GM21447 (cell line): ENCODE measurements around the gene LRRC38.
"Not testable (repeated sequence)": the region's sequence is repeated elsewhere in the genome, so short reads cannot be mapped to it uniquely, and the experiment has no call there.

ENCODE experiments used
- ATAC-seq: cut with Tn5 transposase; IDR thresholded peaks from one replicate; pipeline ENCODE4 v1.9.1; 2021; ENCODE audit not compliant: unreplicated experiment

LRRC38 gene

GRCh38 chr1:13513895-13514546 is at the start of gene LRRC38:
Gene LRRC38 (minus strand): TSS chr1:13514003. CDS start chr1:13513593, 410 bp downstream.
- ATAC-seq: no peak

DNA sequence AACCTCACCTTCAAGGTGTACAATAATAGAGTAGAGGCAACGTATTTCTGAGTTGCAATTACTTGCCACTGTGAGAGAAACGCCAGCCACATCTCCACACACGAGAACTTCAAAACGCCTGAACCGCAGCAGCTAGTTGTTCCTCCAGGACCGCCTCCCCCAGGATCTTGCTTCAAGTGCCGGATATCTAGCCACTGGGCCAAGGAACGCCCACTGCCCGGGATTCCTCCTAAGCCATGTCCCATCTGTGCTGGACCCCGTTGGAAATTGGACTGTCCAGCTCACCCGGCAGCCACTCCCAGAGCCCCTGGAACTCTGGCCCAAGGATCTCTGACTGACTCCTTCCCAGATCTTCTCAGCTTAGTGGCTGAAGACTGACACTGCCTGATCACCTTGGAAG is 49.2 kb upstream of the LRRC38 start:
- not testable (repeated sequence) for ATAC-seq

- no peak for ATAC-seq
These were observed 46.7 kb upstream of the LRRC38 start for GRCh38 chr1:13560541-13560940.

- no peak for ATAC-seq
These were observed 42.5 kb upstream of the LRRC38 start for GRCh38 chr1:13556224-13556764.

DNA sequence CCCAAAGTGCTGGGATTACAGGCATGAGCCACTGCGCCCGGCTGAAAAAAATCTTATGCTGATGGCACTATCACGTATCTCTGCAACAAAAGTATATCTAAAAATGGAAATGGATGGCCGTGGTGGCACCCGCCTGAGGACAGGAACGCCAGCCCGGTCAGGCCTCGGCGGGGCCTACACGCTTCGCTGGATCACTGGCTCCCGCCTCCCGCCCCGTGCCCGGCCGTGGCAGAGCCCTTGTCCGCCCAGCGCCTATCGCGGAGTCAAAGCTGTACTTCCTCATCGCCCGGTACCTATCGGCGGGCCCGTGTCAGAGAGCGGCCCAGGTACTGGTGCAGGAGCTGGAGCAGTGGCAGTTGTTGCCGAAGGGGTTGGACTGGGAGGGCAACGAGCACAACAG is 41.0 kb upstream of the LRRC38 start:
- ATAC-seq: no peak

GRCh38 chr1:13550663-13551062 is 36.9 kb upstream of the LRRC38 start:
- ATAC-seq: no peak

DNA sequence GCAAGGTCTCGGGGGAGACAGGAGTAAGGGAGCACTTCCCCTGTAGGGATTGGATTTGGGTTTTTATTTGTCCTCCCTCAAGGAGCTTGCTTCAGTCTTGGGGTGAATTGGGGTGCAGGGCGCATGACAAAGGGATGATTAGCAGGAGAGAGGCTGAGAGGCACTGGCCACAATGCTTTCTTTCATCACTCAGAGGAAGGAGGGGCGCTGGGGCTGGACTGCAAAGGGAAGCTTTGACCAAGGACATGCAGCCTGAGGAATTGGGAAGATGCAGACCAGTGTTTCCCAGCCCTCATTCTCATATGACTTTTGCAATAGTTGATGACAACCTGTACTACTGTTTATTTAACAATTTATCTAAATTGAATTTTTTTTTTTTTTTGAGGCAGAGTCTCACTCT is 35.7 kb upstream of the LRRC38 start:
- ATAC-seq: no peak

GRCh38 chr1:13549021-13549420 is 35.2 kb upstream of the LRRC38 start:
- no peak for ATAC-seq

DNA sequence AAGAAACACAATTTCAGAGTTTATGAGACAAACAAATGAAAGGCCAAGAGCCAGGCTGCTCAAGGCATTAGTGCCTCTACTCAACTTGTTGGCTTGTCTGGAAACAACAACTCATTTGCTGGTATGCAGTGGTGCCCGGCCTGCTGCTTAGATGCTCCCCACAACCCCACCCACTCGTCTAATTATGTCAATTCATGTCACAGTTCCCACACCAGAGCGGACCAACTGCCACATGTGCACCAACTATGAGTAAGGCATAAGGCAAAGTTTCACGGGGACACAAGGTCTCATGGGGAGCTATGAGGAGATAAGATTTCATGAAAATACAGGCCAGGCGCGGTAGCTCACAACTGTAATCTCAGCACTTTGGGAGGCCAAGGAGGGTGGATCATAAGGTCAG is 34.5 kb upstream of the LRRC38 start:
- ATAC-seq: no peak

DNA sequence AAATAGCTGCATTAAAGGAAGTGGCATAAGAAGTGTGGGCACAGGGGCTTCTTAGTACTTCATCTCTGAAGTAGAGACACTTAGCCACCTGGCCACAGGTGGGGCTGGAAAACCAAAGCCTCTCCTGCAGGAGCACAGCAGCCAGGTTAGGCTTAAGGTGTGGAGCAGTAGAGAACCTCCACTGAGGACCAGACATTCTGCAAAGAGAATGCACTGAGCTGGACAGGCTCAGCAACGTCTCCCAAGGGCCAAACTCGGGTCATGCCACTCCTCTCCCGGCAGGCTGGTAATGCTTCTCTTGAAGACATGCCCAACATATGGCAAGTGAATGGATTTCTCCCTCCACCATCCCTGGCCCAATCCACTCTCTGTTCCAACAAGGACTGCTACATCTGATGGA is 33.0 kb upstream of the LRRC38 start:
- ATAC-seq: no peak

DNA sequence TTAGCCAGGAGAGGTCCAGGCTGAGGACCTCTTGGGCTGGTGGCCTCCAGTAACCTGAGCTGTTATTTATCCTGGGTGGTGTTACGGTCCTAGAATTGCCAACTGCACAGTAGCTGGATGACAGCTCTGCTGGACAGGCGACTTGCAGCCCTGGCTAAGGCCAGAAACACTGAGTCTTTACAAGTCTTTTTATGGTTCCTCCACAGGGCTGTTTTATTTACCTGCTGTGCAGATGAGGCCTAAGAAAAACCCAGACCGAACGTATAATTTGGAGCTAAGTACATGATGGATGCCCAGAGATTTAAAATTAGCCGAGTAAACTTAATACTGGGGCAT is 30.4 kb upstream of the LRRC38 start:
- ATAC-seq: no peak

DNA sequence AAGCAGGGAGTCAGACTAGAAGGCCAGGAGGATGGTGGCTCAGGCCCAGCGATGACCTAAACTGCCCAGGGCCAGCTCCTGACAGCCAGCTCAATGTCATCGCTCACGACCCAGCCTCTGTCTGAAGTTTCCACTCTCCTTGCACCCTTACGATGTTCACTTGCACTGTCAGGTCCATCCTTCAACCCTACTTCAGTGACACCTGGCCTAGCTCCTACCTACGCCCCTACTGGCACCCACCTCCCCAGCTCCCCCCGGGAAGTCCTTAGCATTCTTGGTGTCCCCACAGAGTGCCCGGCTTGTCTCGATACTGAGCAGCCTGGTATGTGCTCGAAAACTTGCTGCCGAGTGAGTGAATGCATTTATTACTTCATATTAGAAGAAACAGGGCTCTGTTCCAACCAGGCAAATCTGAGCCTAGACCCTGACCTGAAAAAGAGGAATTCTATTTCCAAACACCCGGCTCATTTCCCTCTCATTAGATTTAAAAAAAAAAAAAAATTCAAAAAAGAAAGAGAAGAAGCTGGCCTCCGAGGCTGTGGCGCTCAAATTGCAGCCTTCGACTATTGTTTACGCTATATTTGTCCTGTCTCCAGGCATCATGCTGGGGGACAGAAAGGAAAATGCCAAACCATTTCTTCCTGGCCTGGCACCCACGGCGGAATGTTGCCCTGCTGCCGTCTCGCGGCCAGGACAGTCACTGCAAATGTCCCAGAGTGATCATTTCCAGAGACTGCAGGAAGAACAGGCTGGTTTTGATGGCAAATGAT is 29.8 kb upstream of the LRRC38 start:
- ATAC-seq: no peak

DNA sequence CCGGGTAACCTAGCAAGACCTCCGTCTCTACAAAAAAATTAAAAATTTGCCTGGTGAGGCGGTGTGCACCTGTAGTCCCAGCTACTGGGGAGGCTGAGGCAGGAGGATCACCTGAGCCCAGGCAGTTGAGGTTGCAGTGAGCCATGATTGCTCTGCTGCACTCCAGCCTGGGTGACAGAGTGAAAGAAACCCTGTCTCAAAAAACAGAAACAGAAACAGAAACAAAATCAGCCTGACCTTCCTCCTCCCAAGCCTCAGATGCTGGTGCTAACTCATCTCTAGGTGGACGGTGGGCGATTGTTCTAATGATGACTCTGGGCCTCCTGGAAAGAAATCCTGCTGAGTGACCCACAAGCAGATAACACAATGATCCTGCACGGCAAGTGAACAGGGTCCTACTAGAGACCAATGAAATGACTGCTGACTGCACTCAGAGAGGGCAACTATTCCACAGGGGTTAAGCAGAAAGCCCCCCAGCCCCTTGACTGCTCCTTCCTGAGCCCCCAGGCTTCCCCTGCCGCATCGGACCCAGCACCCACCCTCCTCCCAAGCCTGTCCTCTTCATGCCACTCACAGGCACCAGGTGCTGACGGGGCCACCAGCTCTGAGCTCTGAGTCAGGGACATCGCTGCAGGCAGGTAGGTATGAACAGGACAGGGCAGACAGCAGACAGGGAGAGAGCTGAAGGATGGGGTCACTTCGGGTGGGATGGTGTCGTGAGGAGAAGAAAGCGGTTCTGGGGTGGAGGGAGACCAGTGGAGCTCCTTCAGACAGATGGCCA is 27.8 kb upstream of the LRRC38 start:
- no peak for ATAC-seq

- ATAC-seq: no peak
These were observed 27.1 kb upstream of the LRRC38 start for GRCh38 chr1:13540866-13541265.

GRCh38 chr1:13539683-13540082 is 25.9 kb upstream of the LRRC38 start:
- no peak for ATAC-seq

DNA sequence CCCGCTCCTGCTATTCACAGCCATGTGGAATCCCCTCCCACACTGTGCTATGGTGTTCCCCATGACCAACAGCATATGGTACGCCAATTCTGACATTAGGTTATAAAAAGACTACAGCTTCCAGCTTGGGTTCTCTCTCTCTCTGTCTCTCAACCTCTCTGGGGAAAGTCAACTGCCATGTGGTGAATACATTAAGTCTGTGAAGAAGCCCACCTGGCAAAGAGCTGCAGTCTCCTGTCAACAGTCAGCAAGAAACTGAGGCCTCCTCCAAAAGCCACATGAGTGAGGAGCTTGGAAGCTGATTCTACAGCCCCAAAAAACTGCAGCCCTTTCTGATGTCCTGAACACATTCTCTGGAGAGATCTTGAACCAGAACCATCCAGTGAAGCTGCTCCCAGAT is 25.0 kb upstream of the LRRC38 start:
- ATAC-seq: no peak

DNA sequence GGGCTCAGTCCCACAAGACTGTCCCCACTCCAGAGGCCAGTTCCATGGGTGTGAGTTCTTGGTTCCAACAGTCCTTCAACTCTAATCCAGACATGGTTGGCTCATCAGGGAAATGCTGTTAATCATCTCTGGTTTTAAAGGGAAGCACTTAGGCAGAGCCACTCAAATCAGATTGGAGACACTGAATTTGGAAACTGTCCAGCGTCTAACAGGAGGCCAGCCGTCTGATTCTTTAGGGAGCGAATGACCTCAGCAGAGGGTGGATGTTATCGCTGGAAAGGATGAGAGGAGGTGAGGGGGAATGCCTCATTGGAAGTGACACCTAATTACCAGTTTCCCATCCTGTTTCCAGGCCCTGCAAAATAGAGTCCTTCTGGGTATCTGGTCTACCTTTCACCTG is 22.8 kb upstream of the LRRC38 start:
- no peak for ATAC-seq

- ATAC-seq: no peak
These were observed 21.4 kb upstream of the LRRC38 start for GRCh38 chr1:13535227-13535626.

DNA sequence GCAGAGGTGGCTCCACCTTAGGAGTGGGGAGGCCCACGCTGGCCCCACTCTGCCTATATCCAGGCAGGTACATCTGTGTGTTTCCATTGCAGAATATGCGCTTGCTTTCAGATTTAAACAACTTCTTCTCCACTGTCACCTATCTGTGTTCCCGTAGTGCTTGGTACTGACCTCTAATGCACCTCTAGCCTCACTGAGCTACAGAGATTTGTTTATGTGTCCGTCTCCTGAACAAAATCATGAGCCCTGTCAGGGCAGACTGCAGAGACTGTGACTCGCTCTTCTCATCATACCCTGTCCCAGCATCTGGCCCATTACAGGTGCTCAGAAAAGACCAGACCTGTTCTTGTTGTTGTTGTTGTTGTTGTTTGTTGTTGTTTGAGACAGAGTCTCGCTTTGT is 14.5 kb upstream of the LRRC38 start:
- ATAC-seq: no peak

DNA sequence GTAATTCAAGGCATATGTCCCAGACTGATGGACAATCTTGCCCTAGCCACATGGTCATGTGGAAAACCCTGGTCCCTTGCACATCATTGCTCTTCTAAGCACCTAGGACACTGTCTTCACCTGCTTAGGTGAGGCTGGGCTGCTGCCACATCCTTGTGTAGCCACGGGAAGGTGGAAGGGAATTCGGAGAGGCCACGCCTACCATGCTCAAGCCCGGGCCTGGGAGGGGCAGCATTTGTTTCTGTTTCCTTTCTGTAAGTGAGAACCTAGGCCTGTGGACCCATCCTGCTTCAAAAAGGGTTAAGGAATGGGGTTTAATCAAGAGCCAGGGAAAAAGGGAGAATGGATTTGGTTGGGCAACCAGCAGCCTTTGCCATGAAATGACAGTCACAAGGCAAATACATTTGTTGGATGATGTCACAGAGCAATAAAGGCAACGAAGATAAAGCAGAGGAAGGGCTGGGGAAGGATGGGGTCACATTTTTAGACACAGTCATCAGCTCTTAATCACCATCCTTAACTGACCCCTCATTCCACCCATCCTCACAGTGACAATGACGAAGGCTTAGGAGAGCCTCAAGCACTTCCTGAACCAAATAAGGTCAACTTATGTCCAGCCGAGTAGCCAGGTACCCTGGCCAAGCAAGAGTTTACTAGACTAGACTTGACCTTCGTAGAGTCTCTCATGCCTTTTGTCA is 10.1 kb upstream of the LRRC38 start:
- no peak for ATAC-seq

GRCh38 chr1:13520985-13521384 is 7.2 kb upstream of the LRRC38 start:
- ATAC-seq: no peak
